BLaER1 treated with 17β-estradiol and CSF1 and Interleukin-3, amounts not matched to agents 10 nM and 100 nM (cell line): ENCODE measurements around the gene ZNF33B.

Source experiments
- H3K27ac ChIP-seq, 11 experiments: shearing (Covaris generic); formaldehyde crosslinking; 2 replicates each; pipeline ENCODE4 v1.8.1; 2022
- H3K27me3 ChIP-seq, 11 experiments: shearing (Covaris generic); formaldehyde crosslinking; 2 replicates each; pipeline ENCODE4 v1.8.1; 2022
- H3K36me3 ChIP-seq, 11 experiments: shearing (Covaris generic); formaldehyde crosslinking; 2 replicates each; pipeline ENCODE4 v1.8.1; 2022
- H3K4me1 ChIP-seq, 10 experiments: shearing (Covaris generic); formaldehyde crosslinking; 2 replicates each; pipeline ENCODE4 v1.8.1; 2022
- H3K4me2 ChIP-seq, 11 experiments: shearing (Covaris generic); formaldehyde crosslinking; 2 replicates each; pipeline ENCODE4 v1.8.1; 2022
- H3K4me3 ChIP-seq, 10 experiments: shearing (Covaris generic); formaldehyde crosslinking; 2 replicates each; pipeline ENCODE4 v1.8.1; 2022
- H3K9ac ChIP-seq, 11 experiments: shearing (Covaris generic); formaldehyde crosslinking; 2 replicates each; pipeline ENCODE4 v1.8.1; 2022
- H3K9me3 ChIP-seq, 11 experiments: shearing (Covaris generic); formaldehyde crosslinking; replicated peaks in 1 of 11; 2 replicates each; pipeline ENCODE4 v1.8.1; 2022
- H4K20me1 ChIP-seq, 11 experiments: shearing (Covaris generic); formaldehyde crosslinking; 2 replicates each; pipeline ENCODE4 v1.8.1; 2022
- Cebpa-rat ChIP-seq, 11 experiments: shearing (Covaris generic); IDR thresholded peaks; 2 replicates each; pipeline ENCODE4 v1.8.1; 2022

The ZNF33B gene

GRCh38 chr10:42646687-42647640, 8.6 kb upstream of the ZNF33B start:
- Histone ChIP-seq H4K20me1 (no peaks in the 10 kb centered on the region), H3K9ac (no peak overlapping the region), H3K9me3 (peaks cover 0 to 17% (median 5%) of the 10 kb centered on the region in 11 experiments; a peak in 7 of 22 replicates), H3K27me3 (no peaks in the 10 kb centered on the region), H3K4me1 (peaks cover 0 to 9% (median 8%) of the 10 kb centered on the region in 10 experiments; a peak in 16 of 20 replicates), H3K4me2 (no peak overlapping the region), H3K36me3 (no peaks in the 10 kb centered on the region), H3K4me3 (no peak overlapping the region), H3K27ac (no peak overlapping the region)
- TF ChIP-seq Cebpa-rat (IDR thresholded peaks at IDR 0.05), result no peak

GRCh38 chr10:42646214-42646613, 7.8 kb upstream of the ZNF33B start:
- peaks cover 3 to 9% (median 8%) of the 10 kb centered on the region in 10 experiments; a peak in 18 of 20 replicates for H3K4me1 ChIP-seq
- H3K27ac ChIP-seq, result no peak overlapping the region
- H3K4me3 ChIP-seq, result no peak overlapping the region
- no peak overlapping the region for H3K9ac ChIP-seq
- no peaks in the 10 kb centered on the region for H3K27me3 ChIP-seq
- peaks cover 0 to 17% (median 5%) of the 10 kb centered on the region in 11 experiments; a peak in 7 of 22 replicates for H3K9me3 ChIP-seq
- no peaks in the 10 kb centered on the region for H4K20me1 ChIP-seq
- no peak overlapping the region for H3K4me2 ChIP-seq
- no peaks in the 10 kb centered on the region for H3K36me3 ChIP-seq
- no peak for TF ChIP-seq Cebpa-rat (IDR thresholded peaks at IDR 0.05)

- Histone ChIP-seq H3K36me3 (no peaks in the 10 kb centered on the region), H3K4me1 (peaks cover 5 to 14% (median 6%) of the 10 kb centered on the region in 10 experiments), H3K9ac (no peak overlapping the region), H3K4me3 (no peak overlapping the region), H3K9me3 (peaks cover 0 to 11% (median under 1%) of the 10 kb centered on the region in 11 experiments; a peak in 4 of 22 replicates), H3K27ac (no peak overlapping the region), H4K20me1 (no peaks in the 10 kb centered on the region), H3K4me2 (no peak overlapping the region), H3K27me3 (no peaks in the 10 kb centered on the region)
- TF ChIP-seq Cebpa-rat (IDR thresholded peaks at IDR 0.05), result no peak
These were observed 7.1 kb upstream of the ZNF33B start for GRCh38 chr10:42645516-42645915.

- no peak overlapping the region for H3K9ac ChIP-seq
- 0 out of 22 replicates have a peak, but pooled peaks cover 0 to 8% (median 0%) of the 10 kb centered on the region in 11 experiments for H3K9me3 ChIP-seq
- no peaks in the 10 kb centered on the region for H4K20me1 ChIP-seq
- H3K27me3 ChIP-seq, result no peaks in the 10 kb centered on the region
- no peak overlapping the region for H3K4me2 ChIP-seq
- H3K27ac ChIP-seq, result no peak overlapping the region
- no peaks in the 10 kb centered on the region for H3K36me3 ChIP-seq
- H3K4me3 ChIP-seq, result no peak overlapping the region
- H3K4me1 ChIP-seq, result peaks cover under 1 to 12% (median 2%) of the 10 kb centered on the region in 10 experiments; a peak in 17 of 20 replicates
- TF ChIP-seq Cebpa-rat (IDR thresholded peaks at IDR 0.05), result no peak
These were observed 6.7 kb upstream of the ZNF33B start for GRCh38 chr10:42645103-42645502.

GRCh38 chr10:42640610-42641229, 2.4 kb upstream of the ZNF33B start:
- H3K4me1 ChIP-seq, result peaks cover 11 to 34% (median 23%) of the 10 kb centered on the region in 10 experiments
- peaks cover 0 to 9% (median 0%) of the 10 kb centered on the region in 11 experiments; a peak in 5 of 22 replicates for H3K36me3 ChIP-seq
- no peaks in the 10 kb centered on the region for H3K27me3 ChIP-seq
- TF ChIP-seq Cebpa-rat (IDR thresholded peaks at IDR 0.05), result no peak
- no peaks in the 10 kb centered on the region for H4K20me1 ChIP-seq
- H3K4me3 ChIP-seq, result no peak overlapping the region
- no peak overlapping the region for H3K27ac ChIP-seq
- peak overlapping the region in 2 of 11 experiments; percentile 14 to 30; a peak in 2 of 22 replicates for H3K4me2 ChIP-seq
- no peaks in the 10 kb centered on the region for H3K9me3 ChIP-seq
- H3K9ac ChIP-seq, result no peak overlapping the region

- peak overlapping the region; percentile 73 to 97 (median 94); a peak in 21 of 22 replicates for H3K27ac ChIP-seq
- no peak for TF ChIP-seq Cebpa-rat (IDR thresholded peaks at IDR 0.05)
- H3K9ac ChIP-seq, result peak overlapping the region; percentile 82 to 96 (median 92)
These were observed 476 bp upstream of the ZNF33B start for GRCh38 chr10:42638821-42639270.

GRCh38 chr10:42637648-42638054, 719 bp downstream of the ZNF33B start:
- Histone ChIP-seq H4K20me1 (no peaks in the 10 kb centered on the region), H3K4me2 (peak overlapping the region; percentile 76 to 90 (median 85)), H3K9ac (peak overlapping the region; percentile 82 to 96 (median 92)), H3K36me3 (peaks cover 0 to 39% (median 18%) of the 10 kb centered on the region in 11 experiments; a peak in 18 of 22 replicates), H3K9me3 (no peaks in the 10 kb centered on the region), H3K27ac (peak overlapping the region; percentile 73 to 97 (median 94); a peak in 21 of 22 replicates), H3K4me1 (peaks cover 11 to 34% (median 23%) of the 10 kb centered on the region in 10 experiments), H3K4me3 (peak overlapping the region; percentile 69 to 89 (median 81)), H3K27me3 (no peaks in the 10 kb centered on the region)
- no peak for TF ChIP-seq Cebpa-rat (IDR thresholded peaks at IDR 0.05)

More at GRCh38 chr10:42638821-42639270, 476 bp upstream of the ZNF33B start:
- Histone ChIP-seq H3K4me1 (peaks cover 11 to 34% (median 23%) of the 10 kb centered on the region in 10 experiments), H3K36me3 (peaks cover 0 to 27% (median 9%) of the 10 kb centered on the region in 11 experiments; a peak in 14 of 22 replicates), H4K20me1 (no peaks in the 10 kb centered on the region), H3K27me3 (no peaks in the 10 kb centered on the region), H3K4me3 (peak overlapping the region; percentile 69 to 89 (median 81)), H3K9me3 (no peaks in the 10 kb centered on the region), H3K4me2 (peak overlapping the region; percentile 76 to 90 (median 85))

- Histone ChIP-seq H3K4me1 (peaks cover 11 to 34% (median 23%) of the 10 kb centered on the region in 10 experiments), H3K27me3 (no peaks in the 10 kb centered on the region), H3K9ac (peak overlapping the region; percentile 82 to 96 (median 92); a peak in 18 of 22 replicates), H4K20me1 (no peaks in the 10 kb centered on the region), H3K4me2 (peak overlapping the region; percentile 76 to 90 (median 85); a peak in 21 of 22 replicates), H3K4me3 (peak overlapping the region; percentile 69 to 89 (median 81); a peak in 18 of 20 replicates), H3K9me3 (no peaks in the 10 kb centered on the region), H3K36me3 (peaks cover under 1 to 44% (median 24%) of the 10 kb centered on the region in 11 experiments; a peak in 18 of 22 replicates), H3K27ac (peak overlapping the region; percentile 73 to 97 (median 94); a peak in 16 of 22 replicates)
- no peak for TF ChIP-seq Cebpa-rat (IDR thresholded peaks at IDR 0.05)
These were observed 1.2 kb downstream of the ZNF33B start for GRCh38 chr10:42637142-42637541.
